Measurements from ENCODE around the gene MORC2.

DNA sequence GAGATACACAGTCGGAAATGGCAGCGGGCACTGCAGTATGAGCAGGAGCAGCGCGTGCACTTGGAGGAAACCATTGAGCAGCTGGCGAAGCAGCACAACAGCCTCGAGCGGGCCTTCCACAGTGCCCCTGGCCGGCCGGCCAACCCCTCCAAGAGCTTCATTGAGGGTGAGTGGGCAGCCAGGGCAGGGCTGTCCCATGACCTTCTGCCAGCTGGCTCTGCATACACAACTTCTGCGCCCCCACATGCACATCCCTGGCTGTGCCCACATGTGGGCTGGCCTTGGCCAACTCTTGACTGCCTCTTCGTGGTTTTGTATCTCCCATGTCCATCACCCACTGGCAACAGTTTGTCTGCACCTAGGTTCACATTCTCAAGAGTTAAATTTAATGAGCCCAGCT lies 81.1 kb downstream of the MORC2 start:
- TF ChIP-seq CTCF (IDR thresholded peaks at IDR 0.05; ENCODE audit: low read depth, low read length, missing input control): no peak
- TF ChIP-seq, protein P1, sequence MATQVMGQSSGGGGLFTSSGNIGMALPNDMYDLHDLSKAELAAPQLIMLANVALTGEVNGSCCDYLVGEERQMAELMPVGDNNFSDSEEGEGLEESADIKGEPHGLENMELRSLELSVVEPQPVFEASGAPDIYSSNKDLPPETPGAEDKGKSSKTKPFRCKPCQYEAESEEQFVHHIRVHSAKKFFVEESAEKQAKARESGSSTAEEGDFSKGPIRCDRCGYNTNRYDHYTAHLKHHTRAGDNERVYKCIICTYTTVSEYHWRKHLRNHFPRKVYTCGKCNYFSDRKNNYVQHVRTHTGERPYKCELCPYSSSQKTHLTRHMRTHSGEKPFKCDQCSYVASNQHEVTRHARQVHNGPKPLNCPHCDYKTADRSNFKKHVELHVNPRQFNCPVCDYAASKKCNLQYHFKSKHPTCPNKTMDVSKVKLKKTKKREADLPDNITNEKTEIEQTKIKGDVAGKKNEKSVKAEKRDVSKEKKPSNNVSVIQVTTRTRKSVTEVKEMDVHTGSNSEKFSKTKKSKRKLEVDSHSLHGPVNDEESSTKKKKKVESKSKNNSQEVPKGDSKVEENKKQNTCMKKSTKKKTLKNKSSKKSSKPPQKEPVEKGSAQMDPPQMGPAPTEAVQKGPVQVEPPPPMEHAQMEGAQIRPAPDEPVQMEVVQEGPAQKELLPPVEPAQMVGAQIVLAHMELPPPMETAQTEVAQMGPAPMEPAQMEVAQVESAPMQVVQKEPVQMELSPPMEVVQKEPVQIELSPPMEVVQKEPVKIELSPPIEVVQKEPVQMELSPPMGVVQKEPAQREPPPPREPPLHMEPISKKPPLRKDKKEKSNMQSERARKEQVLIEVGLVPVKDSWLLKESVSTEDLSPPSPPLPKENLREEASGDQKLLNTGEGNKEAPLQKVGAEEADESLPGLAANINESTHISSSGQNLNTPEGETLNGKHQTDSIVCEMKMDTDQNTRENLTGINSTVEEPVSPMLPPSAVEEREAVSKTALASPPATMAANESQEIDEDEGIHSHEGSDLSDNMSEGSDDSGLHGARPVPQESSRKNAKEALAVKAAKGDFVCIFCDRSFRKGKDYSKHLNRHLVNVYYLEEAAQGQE (IDR thresholded peaks at IDR 0.05): no peak
- no peak for TF ChIP-seq NR2F2 (IDR thresholded peaks at IDR 0.05)
- no peak for TF ChIP-seq MAX (IDR thresholded peaks at IDR 0.05)
- no peak for TF ChIP-seq TAF1 (conservative IDR thresholded peaks at IDR 0.05)
- no peak for TF ChIP-seq ATF3 (IDR thresholded peaks at IDR 0.05)
- TF ChIP-seq SP1 (IDR thresholded peaks at IDR 0.05): no peak
- TF ChIP-seq YY1 (IDR thresholded peaks at IDR 0.05): no peak
